Cardiac muscle cell (in vitro differentiated cells and primary cell): Measurements from ENCODE around the gene IL1RAPL1. TPM values are rescaled to one million over a fixed set of nuclear protein-coding genes. Genes with fewer than 3 reads are reported as not detected.

ENCODE experiments used
- DNase-seq, 2 donors: peaks; one replicate each; pipeline versions ENCODE4 v3.0.0 to v3.0.0-alpha.2; 2010 to 2017; ENCODE audit warnings: low read depth in 1 of 2, low spot score in 1 of 2
- H3K27ac ChIP-seq: fragments of 200-600 bp; sonication (generic); 2 replicates; pipeline ENCODE4 v1.5.1; 2016
- H3K27me3 ChIP-seq: fragments of 200-600 bp; sonication (generic); 2 replicates; pipeline ENCODE4 v1.6.0; 2016; ENCODE audit warnings: control low read depth
- H3K36me3 ChIP-seq: fragments of 200-600 bp; sonication (generic); 2 replicates; pipeline ENCODE4 v1.5.1; 2016; ENCODE audit warnings: control low read depth
- H3K4me1 ChIP-seq: fragments of 200-600 bp; sonication (generic); 2 replicates; pipeline ENCODE4 v1.8.1; 2017; ENCODE audit warnings: low read depth, mild to moderate bottlenecking, mixed run types
- H3K4me3 ChIP-seq: fragments of 200-600 bp; sonication (generic); 2 replicates; pipeline ENCODE4 v1.5.1; 2016; ENCODE audit warnings: mild to moderate bottlenecking
- H3K9me3 ChIP-seq: fragments of 200-600 bp; sonication (generic); 2 replicates; pipeline ENCODE4 v1.5.1; 2017; ENCODE audit warnings: low read depth, mild to moderate bottlenecking, control low read depth
- polyA plus RNA-seq: library from polyadenylated mRNA; unstranded; fragments of >200 nt; fragmentation: Nextera tagmentation; extraction: Ambion mirVana; gene quantifications from 2 replicates; pipeline ENCODE4 v1.2.1, GENCODE V29; 2016
- total RNA-seq: library from RNA; depleted of rRNA; stranded (reverse); fragments of >200 nt; gene quantifications from 2 replicates; pipeline ENCODE4 v1.2.3, GENCODE V29; 2016
- TF ChIP-seq, protein P1 (sequence below): IDR thresholded peaks from 2 replicates; pipeline ENCODE4 v1.5.1; 2012; ENCODE audit warnings: low read depth, mild to moderate bottlenecking, low read length

The IL1RAPL1 gene
- total and polyA plus RNA-seq, 2 experiments from 2014 or later, result 3.2 to 4.2 TPM

DNA sequence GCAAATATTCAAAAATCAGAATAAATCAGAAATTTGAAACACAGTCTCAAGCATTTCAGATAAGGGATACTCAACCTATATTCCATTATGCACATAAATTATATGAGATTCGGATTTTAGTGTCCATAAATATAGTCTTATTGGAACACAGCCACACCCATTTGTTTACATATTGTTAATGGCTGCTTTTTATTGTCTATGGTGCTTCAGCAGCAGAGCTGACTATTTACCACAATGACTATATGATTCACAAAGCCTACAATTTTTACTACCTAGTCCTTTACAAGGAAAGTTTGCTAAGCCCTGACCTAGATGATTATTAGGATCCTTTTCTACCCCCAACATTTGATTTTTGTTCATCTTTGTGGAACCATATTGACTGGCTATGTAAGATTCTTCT is 63.9 kb downstream of the IL1RAPL1 start:
- Histone ChIP-seq H3K36me3 (no peaks in the 10 kb centered on the region), H3K27me3 (no peaks in the 10 kb centered on the region), H3K4me3 (no peak overlapping the region), H3K4me1 (no peaks in the 10 kb centered on the region), H3K9me3 (no peaks in the 10 kb centered on the region), H3K27ac (no peak overlapping the region)
- TF ChIP-seq, protein P1, sequence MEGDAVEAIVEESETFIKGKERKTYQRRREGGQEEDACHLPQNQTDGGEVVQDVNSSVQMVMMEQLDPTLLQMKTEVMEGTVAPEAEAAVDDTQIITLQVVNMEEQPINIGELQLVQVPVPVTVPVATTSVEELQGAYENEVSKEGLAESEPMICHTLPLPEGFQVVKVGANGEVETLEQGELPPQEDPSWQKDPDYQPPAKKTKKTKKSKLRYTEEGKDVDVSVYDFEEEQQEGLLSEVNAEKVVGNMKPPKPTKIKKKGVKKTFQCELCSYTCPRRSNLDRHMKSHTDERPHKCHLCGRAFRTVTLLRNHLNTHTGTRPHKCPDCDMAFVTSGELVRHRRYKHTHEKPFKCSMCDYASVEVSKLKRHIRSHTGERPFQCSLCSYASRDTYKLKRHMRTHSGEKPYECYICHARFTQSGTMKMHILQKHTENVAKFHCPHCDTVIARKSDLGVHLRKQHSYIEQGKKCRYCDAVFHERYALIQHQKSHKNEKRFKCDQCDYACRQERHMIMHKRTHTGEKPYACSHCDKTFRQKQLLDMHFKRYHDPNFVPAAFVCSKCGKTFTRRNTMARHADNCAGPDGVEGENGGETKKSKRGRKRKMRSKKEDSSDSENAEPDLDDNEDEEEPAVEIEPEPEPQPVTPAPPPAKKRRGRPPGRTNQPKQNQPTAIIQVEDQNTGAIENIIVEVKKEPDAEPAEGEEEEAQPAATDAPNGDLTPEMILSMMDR, result no peak
- no peak for DNase-seq

DNA sequence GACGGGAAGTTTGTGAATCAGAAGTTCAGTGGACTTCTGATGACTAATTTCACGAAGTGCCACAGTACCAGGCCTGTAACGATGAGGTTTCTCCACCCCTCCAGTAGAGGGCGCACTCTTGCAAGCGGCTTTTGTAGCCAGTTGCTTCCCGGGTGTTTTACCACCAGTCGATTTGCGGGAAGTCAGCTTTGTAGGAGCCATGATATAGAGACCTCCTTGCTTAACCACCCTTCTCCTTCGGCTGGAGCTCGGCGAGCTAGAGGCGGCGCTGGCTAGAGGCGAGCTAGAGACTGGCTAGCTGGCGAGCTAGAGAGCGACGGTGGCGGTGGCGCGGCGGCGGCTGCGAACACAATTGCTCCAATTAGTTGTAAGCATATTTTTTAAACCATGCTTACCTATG is 72.0 kb downstream of the IL1RAPL1 start:
- Histone ChIP-seq H3K4me1 (no peaks in the 10 kb centered on the region), H3K9me3 (no peaks in the 10 kb centered on the region), H3K4me3 (no peak overlapping the region), H3K27me3 (no peaks in the 10 kb centered on the region), H3K36me3 (no peaks in the 10 kb centered on the region), H3K27ac (no peak overlapping the region)
- no peak for DNase-seq
- TF ChIP-seq, protein P1, result peak; percentile 10

DNA sequence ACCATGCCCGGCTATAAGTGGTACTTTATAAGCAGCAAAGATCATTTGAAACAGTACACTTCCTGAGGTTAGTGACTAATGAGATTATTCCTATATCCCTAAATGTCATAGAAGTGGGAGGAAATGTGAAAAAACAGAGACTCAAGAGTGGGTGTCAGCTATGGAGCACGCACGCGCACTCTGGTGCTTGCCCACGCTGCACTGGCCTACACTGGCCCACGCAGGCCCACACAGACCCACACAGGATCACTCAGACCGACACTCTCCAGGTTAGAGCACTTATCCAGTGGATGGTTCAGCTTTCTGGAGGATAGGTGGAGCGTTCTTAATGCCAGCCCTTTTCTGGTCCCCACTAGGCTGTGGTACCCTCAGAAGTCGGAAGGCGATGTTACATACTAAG is 78.5 kb downstream of the IL1RAPL1 start:
- no peaks in the 10 kb centered on the region for H3K4me1 ChIP-seq
- H3K9me3 ChIP-seq, result no peaks in the 10 kb centered on the region
- TF ChIP-seq, protein P1, result no peak

DNA sequence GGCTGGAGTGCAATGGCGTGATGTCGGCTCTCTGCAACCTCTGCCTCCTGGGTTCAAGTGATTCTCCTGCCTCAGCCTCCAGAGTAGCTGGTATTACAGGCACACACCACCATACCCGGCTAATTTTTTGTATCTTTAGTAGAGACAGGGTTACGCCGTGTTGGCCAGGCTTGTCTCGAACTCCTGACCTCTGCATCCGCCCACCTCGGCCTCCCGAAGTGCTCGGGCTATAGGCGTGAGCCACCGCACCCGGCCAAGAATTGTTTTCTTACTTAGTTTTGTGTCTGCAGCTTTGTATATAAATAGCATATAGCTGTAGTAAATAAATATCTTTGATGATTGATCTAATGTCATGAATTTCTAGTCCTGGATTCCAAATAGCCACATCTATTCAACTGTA is 81.1 kb downstream of the IL1RAPL1 start:
- Histone ChIP-seq H3K27me3 (no peaks in the 10 kb centered on the region), H3K9me3 (no peaks in the 10 kb centered on the region), H3K36me3 (no peaks in the 10 kb centered on the region), H3K4me1 (no peaks in the 10 kb centered on the region), H3K4me3 (no peak overlapping the region), H3K27ac (no peak overlapping the region)
- no peak for DNase-seq
- TF ChIP-seq, protein P1, result no peak

More for the DNA sequence above, 78.5 kb downstream of the IL1RAPL1 start:
- DNase-seq, result no peak
- Histone ChIP-seq H3K27me3 (no peaks in the 10 kb centered on the region), H3K4me3 (no peak overlapping the region), H3K36me3 (no peaks in the 10 kb centered on the region), H3K27ac (no peak overlapping the region)

DNA sequence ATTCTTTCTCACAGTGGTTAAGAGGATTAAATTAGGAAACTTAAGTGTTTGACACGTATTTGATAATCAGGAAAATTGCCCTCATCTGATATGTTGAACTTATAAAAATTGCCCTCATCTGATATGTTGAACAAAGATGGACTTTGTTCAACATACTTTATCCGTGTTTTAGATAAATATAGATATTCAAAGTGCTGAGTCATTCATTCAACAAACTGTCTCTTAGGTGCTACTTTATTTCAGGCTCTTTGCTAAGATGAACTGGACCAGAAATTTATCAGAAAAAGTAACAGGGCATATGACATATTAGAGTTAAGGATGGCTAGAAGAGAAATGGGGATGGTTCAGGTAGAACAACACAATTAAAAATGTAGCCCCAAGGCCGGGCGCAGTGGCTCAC is 81.7 kb downstream of the IL1RAPL1 start:
- no peaks in the 10 kb centered on the region for H3K9me3 ChIP-seq
- TF ChIP-seq, protein P1, result no peak
- no peak overlapping the region for H3K27ac ChIP-seq
- no peak for DNase-seq
- H3K27me3 ChIP-seq, result no peaks in the 10 kb centered on the region
- H3K4me3 ChIP-seq, result no peak overlapping the region
- no peaks in the 10 kb centered on the region for H3K4me1 ChIP-seq
- no peaks in the 10 kb centered on the region for H3K36me3 ChIP-seq

DNA sequence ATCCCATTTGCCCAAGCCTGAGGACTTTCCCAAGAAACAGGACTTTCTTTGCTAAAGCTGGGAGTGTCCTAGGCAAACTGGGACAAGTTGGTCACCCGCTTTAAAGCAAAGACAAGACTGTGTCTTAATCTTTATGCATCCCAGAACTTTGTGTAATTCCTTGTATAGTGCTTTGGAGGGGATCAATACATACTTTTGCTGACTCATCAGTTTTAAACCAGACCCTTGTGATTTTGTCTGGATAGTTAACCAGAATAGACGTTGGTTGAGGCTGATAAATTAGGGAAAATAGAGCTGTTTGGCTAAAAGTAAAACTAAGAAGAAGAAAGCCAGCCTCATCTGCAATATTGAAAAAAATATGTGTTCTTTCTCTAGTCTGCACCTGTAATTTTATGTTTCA is 82.8 kb downstream of the IL1RAPL1 start:
- no peak for DNase-seq
- no peak overlapping the region for H3K4me3 ChIP-seq
- H3K9me3 ChIP-seq, result no peaks in the 10 kb centered on the region
- no peaks in the 10 kb centered on the region for H3K36me3 ChIP-seq
- H3K4me1 ChIP-seq, result no peaks in the 10 kb centered on the region
- TF ChIP-seq, protein P1, result no peak
- no peak overlapping the region for H3K27ac ChIP-seq
- no peaks in the 10 kb centered on the region for H3K27me3 ChIP-seq
